SJSA1 (cell line): ENCODE data around the gene SLC6A8. TPM values are rescaled to one million over a fixed set of nuclear protein-coding genes. Genes with fewer than 3 reads are reported as not detected.
A peak's percentile ranks its signal among the peaks of the same experiment; 100 is the strongest.

ENCODE experiments used
- DNase-seq, 2 experiments: peaks; one replicate each; pipeline ENCODE4 v3.0.0-alpha.2; 2015 to 2020; ENCODE audit warnings: low spot score in 2 of 2, low read depth in 1 of 2
- H3K27ac ChIP-seq: fragments of 250-450 bp; sonication (Bioruptor Pico); 2 replicates; pipeline ENCODE4 v1.5.1; 2020; ENCODE audit warnings: mild to moderate bottlenecking, moderate library complexity
- H3K27me3 ChIP-seq: fragments of 250-450 bp; sonication (Bioruptor Pico); replicated peaks from 2 replicates; pipeline ENCODE4 v1.5.1; 2020; ENCODE audit warnings: mild to moderate bottlenecking, moderate library complexity
- H3K36me3 ChIP-seq: fragments of 250-450 bp; sonication (Bioruptor Pico); 2 replicates; pipeline ENCODE4 v1.5.1; 2020; ENCODE audit warnings: mild to moderate bottlenecking
- H3K4me1 ChIP-seq: fragments of 250-450 bp; sonication (Bioruptor Pico); replicated peaks from 2 replicates; pipeline ENCODE4 v1.6.1; 2021; ENCODE audit warnings: mild to moderate bottlenecking
- H3K4me3 ChIP-seq: fragments of 250-450 bp; sonication (Bioruptor Pico); 2 replicates; pipeline ENCODE4 v1.5.1; 2020; ENCODE audit warnings: mild to moderate bottlenecking
- H3K9me3 ChIP-seq: fragments of 250-450 bp; sonication (Bioruptor Pico); replicated peaks from 2 replicates; pipeline ENCODE4 v1.5.1; 2020; ENCODE audit warnings: mild to moderate bottlenecking
- total RNA-seq: library from RNA; depleted of rRNA; stranded (reverse); fragments of >200 nt; shearing (Covaris generic); gene quantifications from 2 replicates; pipeline ENCODE4 v1.2.3, GENCODE V29; 2014

Gene SLC6A8
- total RNA-seq, 1 experiment from 2014 or later = 2.7 TPM

DNA sequence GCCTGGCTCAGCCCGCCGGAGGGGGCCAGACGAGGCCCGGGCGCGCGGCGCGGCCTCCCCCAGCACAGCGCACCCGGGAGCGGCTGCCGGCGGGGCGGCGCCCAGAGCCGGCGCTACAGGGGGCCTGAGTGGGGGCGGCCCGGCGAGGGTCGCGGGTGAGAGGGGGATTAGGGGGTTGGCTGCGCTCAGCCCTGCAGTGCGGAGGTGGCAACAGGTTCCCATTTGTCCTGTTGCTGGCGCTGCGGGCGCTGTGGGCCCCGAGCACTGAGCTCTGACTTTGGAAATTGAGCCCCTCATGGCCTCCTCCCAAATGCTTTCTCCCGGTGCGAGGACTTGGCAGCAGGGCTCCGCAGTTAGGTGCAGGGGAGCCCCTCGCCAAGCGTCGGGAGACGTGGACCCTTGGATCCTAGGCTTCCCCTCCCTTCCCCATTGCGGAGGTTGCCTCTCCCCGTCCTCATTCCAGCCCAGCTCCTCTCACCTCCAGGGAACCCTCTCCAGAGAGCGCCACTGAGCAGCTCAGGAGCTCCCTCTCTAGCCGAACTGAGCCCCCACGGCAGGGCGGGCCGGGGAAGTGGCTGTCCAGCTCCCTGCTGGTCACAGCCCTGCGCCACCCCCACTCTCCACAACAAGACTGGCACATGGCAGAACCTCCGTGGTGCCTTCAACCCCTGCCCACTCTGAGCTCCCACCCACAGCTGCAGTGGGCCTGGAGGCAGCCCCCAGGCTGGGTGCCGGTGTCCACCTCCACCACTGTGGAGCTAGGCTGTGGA, 43.2 kb upstream of the SLC6A8 start:
- Histone ChIP-seq H3K36me3 (no peaks in the 10 kb centered on the region), H3K4me1 (no peaks in the 10 kb centered on the region; the same call in 1 of the 2 replicates), H3K27ac (no peak overlapping the region), H3K9me3 (no peaks in the 10 kb centered on the region), H3K4me3 (no peak overlapping the region), H3K27me3 (peaks cover 19% of the 10 kb centered on the region)
- peak in 1 of 2 experiments; percentile 40 for DNase-seq

- DNase-seq = no peak
- Histone ChIP-seq H3K9me3 (no peaks in the 10 kb centered on the region), H3K4me1 (no peaks in the 10 kb centered on the region; the same call in 1 of the 2 replicates), H3K27ac (no peak overlapping the region), H3K4me3 (no peak overlapping the region), H3K36me3 (no peaks in the 10 kb centered on the region), H3K27me3 (peaks cover 19% of the 10 kb centered on the region)
Observed at GRCh38 chrX:153645151-153645550, 42.6 kb upstream of the SLC6A8 start.

DNA sequence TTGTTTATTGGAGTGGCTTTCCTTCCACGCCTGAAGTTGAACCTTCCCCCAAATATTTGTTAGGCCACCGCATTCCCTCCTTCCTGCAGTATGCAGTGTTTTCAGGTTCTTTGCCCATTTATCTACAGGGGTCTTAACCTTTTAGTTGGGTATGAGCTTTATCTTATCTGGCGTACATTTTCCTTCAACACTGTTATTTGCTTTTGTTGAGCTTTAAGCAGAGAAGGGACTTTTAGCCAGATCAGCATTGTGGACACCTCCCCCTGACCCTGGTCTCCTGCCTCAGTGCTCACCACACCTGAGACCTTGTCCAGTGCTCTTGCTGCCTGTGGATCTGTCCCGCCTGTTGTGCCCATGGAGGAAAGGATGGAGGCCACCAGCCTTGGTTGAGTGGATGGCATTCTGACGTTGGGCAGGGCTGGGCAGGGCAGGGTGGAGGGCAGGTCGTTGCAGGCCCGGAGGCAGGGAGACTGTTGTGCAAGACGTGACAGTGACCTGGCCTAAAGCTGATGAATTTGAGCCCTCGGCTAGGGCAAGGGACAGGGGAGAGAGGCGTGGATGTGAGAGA, 41.7 kb upstream of the SLC6A8 start:
- no peaks in the 10 kb centered on the region for H3K36me3 ChIP-seq
- no peak for DNase-seq
- no peak overlapping the region for H3K27ac ChIP-seq
- no peaks in the 10 kb centered on the region; the same call in 1 of the 2 replicates for H3K4me1 ChIP-seq
- H3K27me3 ChIP-seq = peaks cover 19% of the 10 kb centered on the region
- no peak overlapping the region for H3K4me3 ChIP-seq
- no peaks in the 10 kb centered on the region for H3K9me3 ChIP-seq

DNA sequence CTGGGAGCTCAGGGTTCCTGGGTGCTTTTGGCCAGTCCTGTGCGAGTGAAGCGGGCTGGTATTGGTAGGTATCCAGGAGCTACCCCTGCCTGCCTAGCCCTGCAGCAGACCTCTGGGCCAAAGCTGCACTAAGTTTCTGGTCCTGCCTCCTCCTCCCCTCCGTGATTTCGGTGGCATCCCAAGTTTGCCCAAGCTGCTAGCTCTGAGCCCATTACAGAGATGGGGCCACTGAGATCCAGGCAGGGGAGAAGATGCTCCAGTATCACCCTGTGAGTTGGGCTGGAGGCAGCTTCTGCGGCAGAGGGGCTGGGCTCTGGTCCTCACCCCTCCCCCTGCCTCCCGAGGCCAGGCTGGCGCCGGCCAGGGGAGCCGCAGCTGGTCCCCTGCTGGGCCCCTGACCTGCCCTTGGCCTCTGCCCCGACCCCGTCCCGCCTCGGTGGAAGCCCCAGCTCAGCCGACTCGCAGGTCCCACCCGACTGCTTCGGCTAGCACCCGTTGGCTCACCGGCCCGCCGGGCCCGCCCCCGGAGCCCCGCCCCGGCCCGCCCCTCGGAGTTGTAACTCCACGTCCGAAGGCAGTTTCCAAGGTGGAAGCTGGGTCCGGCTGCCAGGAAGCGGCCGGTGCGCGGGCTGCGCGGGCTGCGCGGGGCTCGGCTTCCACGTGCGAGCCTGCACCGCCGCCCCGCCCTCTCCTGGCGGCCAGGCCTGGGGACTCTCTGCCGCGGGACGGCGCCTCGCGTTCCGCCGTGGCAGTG, 40.9 kb upstream of the SLC6A8 start, which contains the start of gene DUSP9:
Gene DUSP9 (plus strand): TSS at position 584 of the 754 bp plus-strand sequence. CDS start 751 bp downstream, outside the sequence.
- H3K9me3 ChIP-seq = no peaks in the 10 kb centered on the region
- no peaks in the 10 kb centered on the region for H3K36me3 ChIP-seq
- no peaks in the 10 kb centered on the region; the same call in 1 of the 2 replicates for H3K4me1 ChIP-seq
- H3K27ac ChIP-seq = no peak within 1 kb of the TSS
- H3K4me3 ChIP-seq = no peak within 1 kb of the TSS
- DNase-seq = peak in 1 of 2 experiments; percentile 38
- H3K27me3 ChIP-seq = peaks cover 19% of the 10 kb centered on the region

GRCh38 chrX:153647461-153648357, 40.0 kb upstream of the SLC6A8 start:
- H3K36me3 ChIP-seq = no peaks in the 10 kb centered on the region
- no peak overlapping the region for H3K4me3 ChIP-seq
- no peaks in the 10 kb centered on the region; the same call in 1 of the 2 replicates for H3K4me1 ChIP-seq
- no peaks in the 10 kb centered on the region for H3K9me3 ChIP-seq
- peak in 1 of 2 experiments; percentile 18 for DNase-seq
- H3K27me3 ChIP-seq = peaks cover 19% of the 10 kb centered on the region
- H3K27ac ChIP-seq = no peak overlapping the region

GRCh38 chrX:153648358-153649177, 39.2 kb upstream of the SLC6A8 start:
- no peaks in the 10 kb centered on the region for H3K9me3 ChIP-seq
- H3K27me3 ChIP-seq = peaks cover 14% of the 10 kb centered on the region
- no peaks in the 10 kb centered on the region; the same call in 1 of the 2 replicates for H3K4me1 ChIP-seq
- peak in 1 of 2 experiments; percentile 11 for DNase-seq
- H3K27ac ChIP-seq = no peak overlapping the region
- H3K4me3 ChIP-seq = no peak overlapping the region
- H3K36me3 ChIP-seq = no peaks in the 10 kb centered on the region

GRCh38 chrX:153649178-153649914, 38.4 kb upstream of the SLC6A8 start:
- Histone ChIP-seq H3K9me3 (no peaks in the 10 kb centered on the region), H3K4me1 (no peaks in the 10 kb centered on the region), H3K27ac (no peak overlapping the region), H3K4me3 (no peak overlapping the region), H3K36me3 (no peaks in the 10 kb centered on the region), H3K27me3 (peaks cover 11% of the 10 kb centered on the region)
- DNase-seq = peak in 1 of 2 experiments; percentile 35

GRCh38 chrX:153649915-153650782, 37.6 kb upstream of the SLC6A8 start:
- peak in 1 of 2 experiments; percentile 11 for DNase-seq
- H3K36me3 ChIP-seq = no peaks in the 10 kb centered on the region
- H3K4me1 ChIP-seq = no peaks in the 10 kb centered on the region
- H3K27ac ChIP-seq = no peak overlapping the region
- peaks cover 3% of the 10 kb centered on the region; the same call in 1 of the 2 replicates for H3K27me3 ChIP-seq
- H3K9me3 ChIP-seq = no peaks in the 10 kb centered on the region
- no peak overlapping the region for H3K4me3 ChIP-seq

GRCh38 chrX:153650959-153651358, 36.8 kb upstream of the SLC6A8 start:
- H3K36me3 ChIP-seq = no peaks in the 10 kb centered on the region
- no peak overlapping the region for H3K27ac ChIP-seq
- 0 out of 2 replicates have a peak, but pooled peaks cover under 1% of the 10 kb centered on the region for H3K27me3 ChIP-seq
- H3K4me3 ChIP-seq = no peak overlapping the region
- peak in 1 of 2 experiments; percentile 20 for DNase-seq
- H3K9me3 ChIP-seq = no peaks in the 10 kb centered on the region
- no peaks in the 10 kb centered on the region for H3K4me1 ChIP-seq

DNA sequence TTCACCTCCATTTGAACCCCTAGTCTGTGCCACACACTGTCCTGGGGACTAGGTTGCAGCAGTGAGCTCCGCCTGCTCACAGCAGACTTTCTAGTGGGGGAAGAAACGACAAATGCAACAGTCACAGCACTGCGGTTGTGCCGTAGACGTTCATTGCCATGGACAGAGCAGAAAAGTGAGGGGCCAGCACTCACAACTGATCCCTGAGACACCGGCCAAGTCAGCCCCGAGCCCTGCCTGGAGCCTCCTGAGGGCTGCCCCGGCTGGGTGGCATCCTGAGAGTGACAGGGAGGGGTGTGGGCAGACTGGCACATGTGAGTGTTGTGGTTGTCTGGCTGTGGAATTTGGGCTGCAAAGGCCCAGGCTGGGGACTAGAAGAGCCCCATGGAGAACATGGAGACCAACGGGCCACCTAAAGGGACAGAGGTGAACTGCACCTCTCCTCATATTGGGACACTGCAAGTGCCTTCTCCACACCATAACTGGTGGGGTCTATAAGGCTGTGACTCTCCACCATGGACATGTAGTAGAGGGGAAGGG, 36.1 kb upstream of the SLC6A8 start:
- Histone ChIP-seq H3K4me1 (no peaks in the 10 kb centered on the region), H3K4me3 (no peak overlapping the region), H3K27me3 (no peaks in the 10 kb centered on the region), H3K27ac (no peak overlapping the region), H3K36me3 (no peaks in the 10 kb centered on the region), H3K9me3 (no peaks in the 10 kb centered on the region)
- DNase-seq = peak in 1 of 2 experiments; percentile 28

DNA sequence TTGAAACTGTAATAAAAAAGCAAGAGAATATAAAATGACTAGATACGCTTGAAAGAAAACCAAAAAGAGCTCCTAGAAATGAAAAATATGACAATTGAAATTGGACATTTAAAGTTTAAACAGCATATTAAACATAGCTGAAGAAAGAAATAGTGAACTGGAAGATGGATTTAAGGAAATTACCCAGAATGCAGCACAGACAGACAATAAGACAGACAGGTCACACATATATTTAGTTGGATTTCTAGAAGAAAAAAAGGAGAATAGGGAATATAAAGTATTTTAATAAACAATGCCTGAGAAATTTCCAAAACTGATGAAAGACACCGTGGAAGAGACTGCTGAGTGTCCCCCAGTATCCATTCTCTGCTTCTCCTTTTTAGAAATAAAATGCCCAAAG, 34.2 kb upstream of the SLC6A8 start:
- Histone ChIP-seq H3K4me1 (no peaks in the 10 kb centered on the region), H3K27ac (no peak overlapping the region), H3K36me3 (no peaks in the 10 kb centered on the region), H3K9me3 (no peaks in the 10 kb centered on the region), H3K4me3 (no peak overlapping the region), H3K27me3 (no peaks in the 10 kb centered on the region)
- DNase-seq = no peak
